GM12878 (cell line): ENCODE results near the gene BFSP2. TPM values are rescaled to one million over a fixed set of nuclear protein-coding genes. Genes with fewer than 3 reads are reported as not detected.

Experiments used
- ATAC-seq: fragments of 200-7000 bp; cut with Tn5 transposase; 3 replicates; pipeline ENCODE4 v1.9.1; 2020; ENCODE audit warnings: mild to moderate bottlenecking, moderate library complexity
- BruUV-seq: library from RNA; stranded (reverse); fragments of 400-500 nt; replicated peaks from 2 replicates; lab custom pipeline; 2021; lab: Mats Ljungman, UMichigan
- CTCF ChIA-PET: fragments of 300-600 bp; sonication (Branson Sonifier 250); formaldehyde crosslinking; extraction: SDS; loops from one replicate; lab custom pipeline; 2021; ENCODE audit warnings: inconsistent platforms; lab: Yijun Ruan, JAX
- POLR2A ChIA-PET: fragments of 350-600 bp; formaldehyde crosslinking; extraction: SDS; loops from one replicate; lab custom pipeline; 2021; ENCODE audit warnings: inconsistent platforms; lab: Charles Lee
- RAD21 ChIA-PET: fragments of 300-600 bp; sonication (Branson Sonifier 250); formaldehyde crosslinking; loops from one replicate; lab custom pipeline; 2023; ENCODE audit warnings: antibody characterized with exemption; ENCODE audit not compliant: unreplicated experiment; lab: Charles Lee
- SMC1A ChIA-PET: fragments of 300-600 bp; sonication (Branson Sonifier 250); formaldehyde crosslinking; loops from one replicate; lab custom pipeline; 2023; ENCODE audit not compliant: unreplicated experiment, uncharacterized antibody; lab: Charles Lee
- DNase-seq: peaks from one replicate; pipeline ENCODE4 v3.0.0-alpha.2; 2011; ENCODE audit warnings: low read depth, low spot score
- FAIRE-seq: peaks from 3 replicates; lab custom pipeline; 2011; peaks lifted over from hg19 to GRCh38; lab: Jason Lieb, UNC
- H2AFZ ChIP-seq: 2 replicates; pipeline ENCODE4 v1.6.0; 2011; ENCODE audit warnings: low read depth, low read length, control low read depth; ENCODE audit not compliant: control insufficient read depth
- H3K27ac ChIP-seq: 2 replicates; pipeline ENCODE4 v1.5.1; 2011; ENCODE audit warnings: control low read depth; ENCODE audit not compliant: control insufficient read depth, insufficient read depth
- H3K27me3 ChIP-seq, 2 experiments: replicated peaks in 1 of 2; 2 replicates each; pipeline versions ENCODE4 v1.6.0 to v1.6.1; 2011; ENCODE audit warnings: low read length in 1 of 2; ENCODE audit not compliant: control insufficient read depth in 2 of 2, insufficient read depth in 2 of 2
- H3K36me3 ChIP-seq, 2 experiments: 2 replicates each; pipeline ENCODE4 v1.5.1; 2011; ENCODE audit warnings: low read length in 1 of 2; ENCODE audit not compliant: control insufficient read depth in 2 of 2, insufficient read depth in 2 of 2
- H3K4me1 ChIP-seq: 2 replicates; pipeline ENCODE4 v1.6.1; 2011; ENCODE audit warnings: mild to moderate bottlenecking, low read length, moderate library complexity, mixed read lengths; ENCODE audit not compliant: control insufficient read depth, insufficient read depth
- H3K4me2 ChIP-seq: 2 replicates; pipeline ENCODE4 v1.6.0; 2011; ENCODE audit warnings: control low read depth; ENCODE audit not compliant: control insufficient read depth, insufficient read depth
- H3K4me3 ChIP-seq: fragments of 200-600 bp; sonication (generic); 2 replicates; pipeline ENCODE4 v1.5.1; 2016
- H3K79me2 ChIP-seq: 2 replicates; pipeline ENCODE4 v1.6.0; 2011; ENCODE audit warnings: low read length; ENCODE audit not compliant: control insufficient read depth, insufficient read depth
- H3K9ac ChIP-seq: 2 replicates; pipeline ENCODE4 v1.8.0; 2011; ENCODE audit warnings: low read length, control low read depth, mixed read lengths; ENCODE audit not compliant: control insufficient read depth, insufficient read depth
- H3K9me3 ChIP-seq: replicated peaks from 3 replicates; pipeline ENCODE4 v1.5.1; 2011; ENCODE audit warnings: mild to moderate bottlenecking, low read length; ENCODE audit not compliant: control insufficient read depth, insufficient read depth
- H4K20me1 ChIP-seq: 2 replicates; pipeline ENCODE4 v1.6.0; 2011; ENCODE audit not compliant: control insufficient read depth, insufficient read depth
- CEBPB ChIP-seq, 2 experiments: fragments of 150-350 bp in 1 of 2; IDR thresholded peaks; 2 replicates each; pipeline ENCODE4 v1.6.1; 2012 to 2014; ENCODE audit warnings: low read depth in 2 of 2, low read length in 2 of 2, borderline replicate concordance in 1 of 2, inconsistent platforms in 1 of 2
- CHD4 ChIP-seq: fragments of 200-600 bp; sonication (generic); IDR thresholded peaks from 2 replicates; pipeline ENCODE4 v1.6.1; 2016; ENCODE audit warnings: mild to moderate bottlenecking
- CREM ChIP-seq: IDR thresholded peaks from 2 replicates; pipeline ENCODE4 v1.6.1; 2014; ENCODE audit warnings: antibody characterized with exemption, low read depth
- GATAD2B ChIP-seq: fragments of 450-650 bp; conservative IDR thresholded peaks from 2 replicates; pipeline ENCODE4 v1.6.1; 2017; ENCODE audit warnings: low read depth, mild to moderate bottlenecking, moderate library complexity
- LARP7 ChIP-seq: fragments of 450-650 bp; IDR thresholded peaks from 2 replicates; pipeline ENCODE4 v1.6.1; 2017; ENCODE audit warnings: mild to moderate bottlenecking
- RELA ChIP-seq: fragments of 450-650 bp; IDR thresholded peaks from 2 replicates; pipeline ENCODE4 v1.8.0; 2014; ENCODE audit warnings: borderline replicate concordance; ENCODE audit not compliant: partially characterized antibody
- SRF ChIP-seq, 2 experiments: IDR thresholded peaks; 2 replicates each; pipeline ENCODE4 v1.6.1; 2011; ENCODE audit warnings: low read depth in 2 of 2, low read length in 2 of 2, mild to moderate bottlenecking in 1 of 2, moderate library complexity in 1 of 2
- SUPT20H ChIP-seq: IDR thresholded peaks from 2 replicates; pipeline ENCODE4 v1.6.1; 2011; ENCODE audit warnings: low read depth, mild to moderate bottlenecking, low read length, moderate library complexity, borderline replicate concordance; ENCODE audit not compliant: control insufficient read depth
- SUZ12 ChIP-seq: fragments of 200-600 bp; sonication (generic); IDR thresholded peaks from one replicate; pipeline ENCODE4 v1.6.1; 2018; ENCODE audit warnings: antibody characterized with exemption, mild to moderate bottlenecking; ENCODE audit not compliant: unreplicated experiment
- YBX1 ChIP-seq: fragments of 450-650 bp; IDR thresholded peaks from 2 replicates; pipeline ENCODE4 v1.6.1; 2016; ENCODE audit warnings: antibody characterized with exemption
- ZNF24 ChIP-seq: fragments of 450-650 bp; IDR thresholded peaks from 2 replicates; pipeline ENCODE4 v1.6.1; 2017; ENCODE audit warnings: antibody characterized with exemption, mild to moderate bottlenecking
- WGBS: methylation state at CpG from one replicate; pipeline ENCODE4 v1.1.6; 2016; ENCODE audit warnings: low lambda C conversion rate; ENCODE audit not compliant: insufficient replicate concordance, insufficient coverage; ENCODE audit errors: missing lambda C conversion rate; 5-methylcytosine and 5-hydroxymethylcytosine counted together
- in situ Hi-C: fragments of 300-500 bp; cut with MboI; formaldehyde crosslinking; loops from 9 replicates; pipeline ENCODE4 v1.14.3; 2018; ENCODE audit warnings: mixed read lengths
- intact Hi-C: fragments of 100-400 bp; cut with micrococcal nuclease; formaldehyde crosslinking; loops from one replicate; pipeline ENCODE4 v1.14.2; 2022; ENCODE audit not compliant: unreplicated experiment
- polyA plus RNA-seq, 11 experiments: library from polyadenylated mRNA; depleted of rRNA in 4 of 11; unstranded in 6 of 11; stranded (reverse) in 5 of 11; fragments of >200 nt; fragmentation: Nextera tagmentation in 4 of 11; fragmentation: Illumina TruSeq in 1 of 11; extraction: Ambion mirVana in 4 of 11; extraction: Trizol in 1 of 11; gene quantifications; 1 replicate in 1 of 11; 2 replicates in 10 of 11; pipeline versions ENCODE4 v1.2.1 to v1.2.3, GENCODE V29; 2011 to 2016; ENCODE audit warnings: inconsistent platforms in 2 of 11, missing spikeins in 2 of 11, low read depth in 1 of 11
- total RNA-seq, 4 experiments: library from RNA; depleted of rRNA in 3 of 4; stranded (reverse); fragments of >200 nt in 3 of 4; fragmentation: Illumina TruSeq in 1 of 4; extraction: Trizol in 1 of 4; gene quantifications; 2 replicates each; pipeline versions ENCODE4 v1.2.1 to v1.2.3, GENCODE V29; 2013 to 2021
- TF ChIP-seq, protein P1 (sequence below): IDR thresholded peaks from 2 replicates; pipeline ENCODE4 v1.6.1; 2011; ENCODE audit warnings: mild to moderate bottlenecking, low read depth, low read length, moderate library complexity; ENCODE audit not compliant: insufficient replicate concordance
- TF ChIP-seq, protein P2 (sequence below): fragments of 450-650 bp; conservative IDR thresholded peaks from 2 replicates; pipeline ENCODE4 v1.6.1; 2017; ENCODE audit warnings: mild to moderate bottlenecking, moderate library complexity
- TF ChIP-seq, protein P3 (sequence below): fragments of 450-650 bp; IDR thresholded peaks from 2 replicates; pipeline ENCODE4 v1.6.1; 2017; ENCODE audit warnings: low read depth, mild to moderate bottlenecking, moderate library complexity

The BFSP2 gene
- total and polyA plus RNA-seq, 10 of the 15 experiments (the other 5 are each of a cell fraction or from before 2014, with no cell fraction given) = 1.5 to 20.4 (median 7.3) TPM

DNA sequence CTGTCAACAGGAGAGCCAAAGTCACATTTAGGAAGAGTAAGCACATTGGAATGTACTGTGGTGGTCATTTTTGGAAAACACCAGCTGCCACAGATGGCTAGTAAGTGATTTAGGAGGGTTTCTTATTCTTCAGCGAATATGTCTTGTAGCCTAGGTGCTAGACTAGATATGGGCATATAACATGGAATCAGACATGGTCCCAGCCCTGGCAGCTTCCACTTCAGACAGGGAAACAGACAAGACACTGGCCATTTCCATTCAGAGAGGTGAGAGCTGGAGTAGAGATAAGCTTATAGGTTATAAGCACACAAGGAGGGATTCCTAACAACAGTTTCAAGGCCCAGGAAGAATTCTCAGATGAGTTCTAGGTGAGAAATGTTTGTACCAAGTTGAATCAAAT is 28.2 kb upstream of the BFSP2 start (continued):
- TF ChIP-seq SRF (IDR thresholded peaks at IDR 0.05; ENCODE audit: low read depth in 2 of 2, low read length in 2 of 2) (no peak), CHD4 (no peak)
- TF ChIP-seq, all 136 proteins: peak for 0

DNA sequence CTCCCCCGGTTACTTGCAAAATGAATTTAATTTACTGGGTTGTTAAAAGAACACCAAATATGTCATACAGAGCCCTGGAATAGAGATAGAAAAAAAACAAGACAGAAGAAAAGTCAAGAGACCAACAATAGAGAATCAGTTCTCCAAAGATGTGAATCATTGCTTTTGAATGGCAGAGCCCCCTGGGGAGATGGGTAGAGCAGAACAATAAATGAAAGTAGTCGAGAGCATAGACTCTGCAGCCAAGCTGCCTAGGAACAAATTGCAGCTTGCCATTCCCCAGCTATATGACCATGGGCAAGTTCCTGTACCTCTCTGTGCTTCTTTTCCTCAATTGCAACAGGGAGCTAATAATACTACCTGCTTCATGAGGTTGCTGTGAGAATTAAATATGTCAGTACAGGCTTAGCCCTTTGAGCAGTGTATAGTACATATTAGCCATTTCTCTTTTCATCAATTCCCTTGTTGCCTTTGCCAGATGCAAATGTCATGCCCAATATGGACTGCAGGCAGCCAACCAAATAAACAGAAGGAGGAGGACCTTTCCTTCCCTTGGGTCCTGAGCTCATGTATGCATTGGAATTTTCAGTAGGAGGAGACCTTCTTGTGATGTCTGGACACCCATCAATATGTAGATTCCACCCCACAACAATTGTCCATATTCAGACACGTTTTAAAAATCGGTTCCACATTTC is 25.0 kb upstream of the BFSP2 start:
- Histone ChIP-seq H4K20me1 (no peaks in the 10 kb centered on the region), H3K4me3 (no peak overlapping the region), H3K9ac (no peak overlapping the region), H3K36me3 (no peaks in the 10 kb centered on the region), H3K27ac (no peak overlapping the region), H3K27me3 (no peaks in the 10 kb centered on the region; a peak in 1 of 4 replicates), H3K4me2 (no peak overlapping the region), H3K4me1 (no peaks in the 10 kb centered on the region), H3K9me3 (no peaks in the 10 kb centered on the region), H3K79me2 (no peaks in the 10 kb centered on the region), H2AFZ (no peak overlapping the region)
- FAIRE-seq (no peak), DNase-seq (no peak), ATAC-seq (no peak)
- BruUV-seq = no TSS peak
- ChIA-PET CTCF (interaction anchor here (0.9 to 5.3 kb wide), 2 partner anchors 334 to 649 kb away, joined by 3 to 41 read pairs; no protein-coding TSS in a partner anchor), SMC1A (interaction anchor here (1.2 to 1.8 kb wide), 2 partner anchors 9 to 333 kb away, joined by 3 to 4 read pairs; no protein-coding TSS in a partner anchor), RAD21 (interaction anchor here (1.3 kb wide), 1 partner anchor 644 kb away, joined by 4 read pairs; no protein-coding TSS in a partner anchor), POLR2A (no interaction called here)
- in situ Hi-C loops (loop anchor here (25.0 kb wide), 1 partner anchor 838 kb away; no protein-coding TSS in a partner anchor), intact Hi-C loops (no loop called here)
- TF ChIP-seq SUPT20H = no peak
- TF ChIP-seq, protein P1, sequence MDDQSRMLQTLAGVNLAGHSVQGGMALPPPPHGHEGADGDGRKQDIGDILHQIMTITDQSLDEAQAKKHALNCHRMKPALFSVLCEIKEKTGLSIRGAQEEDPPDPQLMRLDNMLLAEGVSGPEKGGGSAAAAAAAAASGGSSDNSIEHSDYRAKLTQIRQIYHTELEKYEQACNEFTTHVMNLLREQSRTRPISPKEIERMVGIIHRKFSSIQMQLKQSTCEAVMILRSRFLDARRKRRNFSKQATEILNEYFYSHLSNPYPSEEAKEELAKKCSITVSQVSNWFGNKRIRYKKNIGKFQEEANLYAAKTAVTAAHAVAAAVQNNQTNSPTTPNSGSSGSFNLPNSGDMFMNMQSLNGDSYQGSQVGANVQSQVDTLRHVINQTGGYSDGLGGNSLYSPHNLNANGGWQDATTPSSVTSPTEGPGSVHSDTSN = no peak
- no peak for TF ChIP-seq LARP7
- no peak for TF ChIP-seq GATAD2B
- TF ChIP-seq CEBPB (IDR thresholded peaks at IDR 0.05; ENCODE audit: borderline replicate concordance in 1 of 2, low read depth in 2 of 2, low read length in 2 of 2) = no peak
- no peak for TF ChIP-seq RELA
- TF ChIP-seq, protein P2, sequence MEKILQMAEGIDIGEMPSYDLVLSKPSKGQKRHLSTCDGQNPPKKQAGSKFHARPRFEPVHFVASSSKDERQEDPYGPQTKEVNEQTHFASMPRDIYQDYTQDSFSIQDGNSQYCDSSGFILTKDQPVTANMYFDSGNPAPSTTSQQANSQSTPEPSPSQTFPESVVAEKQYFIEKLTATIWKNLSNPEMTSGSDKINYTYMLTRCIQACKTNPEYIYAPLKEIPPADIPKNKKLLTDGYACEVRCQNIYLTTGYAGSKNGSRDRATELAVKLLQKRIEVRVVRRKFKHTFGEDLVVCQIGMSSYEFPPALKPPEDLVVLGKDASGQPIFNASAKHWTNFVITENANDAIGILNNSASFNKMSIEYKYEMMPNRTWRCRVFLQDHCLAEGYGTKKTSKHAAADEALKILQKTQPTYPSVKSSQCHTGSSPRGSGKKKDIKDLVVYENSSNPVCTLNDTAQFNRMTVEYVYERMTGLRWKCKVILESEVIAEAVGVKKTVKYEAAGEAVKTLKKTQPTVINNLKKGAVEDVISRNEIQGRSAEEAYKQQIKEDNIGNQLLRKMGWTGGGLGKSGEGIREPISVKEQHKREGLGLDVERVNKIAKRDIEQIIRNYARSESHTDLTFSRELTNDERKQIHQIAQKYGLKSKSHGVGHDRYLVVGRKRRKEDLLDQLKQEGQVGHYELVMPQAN = no peak
- TF ChIP-seq YBX1 = no peak
- TF ChIP-seq SUZ12 = no peak
- TF ChIP-seq ZNF24 = no peak
- TF ChIP-seq CREM = no peak
- TF ChIP-seq, protein P3, sequence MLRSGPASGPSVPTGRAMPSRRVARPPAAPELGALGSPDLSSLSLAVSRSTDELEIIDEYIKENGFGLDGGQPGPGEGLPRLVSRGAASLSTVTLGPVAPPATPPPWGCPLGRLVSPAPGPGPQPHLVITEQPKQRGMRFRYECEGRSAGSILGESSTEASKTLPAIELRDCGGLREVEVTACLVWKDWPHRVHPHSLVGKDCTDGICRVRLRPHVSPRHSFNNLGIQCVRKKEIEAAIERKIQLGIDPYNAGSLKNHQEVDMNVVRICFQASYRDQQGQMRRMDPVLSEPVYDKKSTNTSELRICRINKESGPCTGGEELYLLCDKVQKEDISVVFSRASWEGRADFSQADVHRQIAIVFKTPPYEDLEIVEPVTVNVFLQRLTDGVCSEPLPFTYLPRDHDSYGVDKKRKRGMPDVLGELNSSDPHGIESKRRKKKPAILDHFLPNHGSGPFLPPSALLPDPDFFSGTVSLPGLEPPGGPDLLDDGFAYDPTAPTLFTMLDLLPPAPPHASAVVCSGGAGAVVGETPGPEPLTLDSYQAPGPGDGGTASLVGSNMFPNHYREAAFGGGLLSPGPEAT = no peak
- 3% methylated on average over 4 of the region's 4 CpGs for WGBS
